Measurements from ENCODE around the gene KNDC1.

Gene KNDC1

DNA sequence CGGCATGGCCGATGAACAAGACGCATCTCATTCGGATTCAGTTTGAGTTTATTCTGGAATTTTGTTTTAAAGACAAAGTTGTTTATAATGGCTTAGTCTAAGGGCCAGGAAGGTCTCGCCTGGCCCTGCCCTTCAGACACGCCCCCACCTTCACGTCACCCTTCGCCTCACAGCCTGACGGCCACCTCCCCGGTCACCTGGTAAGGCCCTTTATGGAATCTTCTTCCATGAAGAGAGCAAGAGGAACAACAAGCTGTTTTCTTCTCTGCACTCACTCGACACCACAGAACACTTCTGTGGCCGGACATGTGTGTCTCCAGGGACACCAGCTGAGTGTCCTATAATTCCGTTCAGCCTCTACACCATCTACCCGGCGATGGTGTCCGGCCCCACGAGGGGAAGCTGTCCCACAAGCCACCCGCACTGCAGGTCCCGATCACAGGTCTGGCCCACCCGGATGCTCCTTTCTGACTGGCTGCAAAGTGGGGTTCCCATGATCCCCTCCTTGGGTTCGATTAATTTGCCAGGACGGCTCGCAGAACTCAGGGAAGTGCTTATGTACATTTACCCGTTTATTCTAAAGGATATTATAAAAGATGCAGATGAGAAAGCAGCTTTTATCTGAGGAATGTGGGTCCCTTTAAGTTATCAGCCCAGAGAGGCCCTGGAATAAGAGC, 17.4 kb upstream of the KNDC1 start:
- H3K4me3 ChIP-seq (ENCODE audit: low read length in 2 of 2), result no peak overlapping the region
- H2BK5ac ChIP-seq (ENCODE audit: low read length), result no peak overlapping the region
- peak overlapping the region; percentile 22 for H2BK15ac ChIP-seq (ENCODE audit: low read length)
- no peak overlapping the region for H3K14ac ChIP-seq (ENCODE audit: low read length)
- H3K4me1 ChIP-seq (ENCODE audit: control insufficient read depth in 2 of 2, insufficient read depth in 1 of 2, low read depth in 1 of 2, low read length in 2 of 2), result peaks cover 8 to 24% of the 10 kb centered on the region in 2 donors
- H2AK5ac ChIP-seq (ENCODE audit: low read depth, low read length), result no peak overlapping the region
- H3K9ac ChIP-seq (ENCODE audit: low read depth, low read length, poor library complexity), result no peak overlapping the region
- no peaks in the 10 kb centered on the region for H3K79me1 ChIP-seq (ENCODE audit: low read depth, low read length)
- WGBS, 2 donors (ENCODE audit: extremely low coverage in 2 of 2, insufficient read length in 2 of 2, insufficient replicate concordance in 1 of 2), result no CpG with 5 or more reads among the region's 24 CpGs
- H3K23ac ChIP-seq (ENCODE audit: low read depth, low read length, poor library complexity), result no peak overlapping the region
- peaks cover 0 to 15% (median 0%) of the 10 kb centered on the region in 3 experiments for H3K27me3 ChIP-seq (ENCODE audit: control insufficient read depth in 3 of 3, insufficient read depth in 3 of 3, low read depth in 1 of 3, low read length in 3 of 3)
- no peak overlapping the region for H2BK120ac ChIP-seq (ENCODE audit: low read depth, low read length)
- no peak overlapping the region for H3K4me2 ChIP-seq (ENCODE audit: insufficient read depth, low read length, poor library complexity, severe bottlenecking)
- H3K36me3 ChIP-seq (replicated peaks in 1 of 2; ENCODE audit: control insufficient read depth in 2 of 2, insufficient read depth in 2 of 2, low read length in 2 of 2), result no peaks in the 10 kb centered on the region
- no peak overlapping the region for H4K91ac ChIP-seq (ENCODE audit: low read depth, low read length, poor library complexity)
- H2AFZ ChIP-seq (ENCODE audit: low read length), result no peak overlapping the region
- H3K18ac ChIP-seq (ENCODE audit: low read length), result no peak overlapping the region
- H3K27ac ChIP-seq (replicated peaks; ENCODE audit: low read length), result no peak overlapping the region
- H4K8ac ChIP-seq (ENCODE audit: low read depth, low read length), result no peak overlapping the region
- peaks cover 0 to 2% of the 10 kb centered on the region in 2 donors for H3K9me3 ChIP-seq (replicated peaks in 1 of 2; ENCODE audit: control insufficient read depth in 2 of 2, insufficient read depth in 1 of 2, low read depth in 1 of 2, low read length in 2 of 2)
- no peak overlapping the region for H3K4ac ChIP-seq (ENCODE audit: low read length)
- H2BK12ac ChIP-seq (ENCODE audit: low read length), result no peak overlapping the region
- DNase-seq (ENCODE audit: low spot score), result no peak

DNA sequence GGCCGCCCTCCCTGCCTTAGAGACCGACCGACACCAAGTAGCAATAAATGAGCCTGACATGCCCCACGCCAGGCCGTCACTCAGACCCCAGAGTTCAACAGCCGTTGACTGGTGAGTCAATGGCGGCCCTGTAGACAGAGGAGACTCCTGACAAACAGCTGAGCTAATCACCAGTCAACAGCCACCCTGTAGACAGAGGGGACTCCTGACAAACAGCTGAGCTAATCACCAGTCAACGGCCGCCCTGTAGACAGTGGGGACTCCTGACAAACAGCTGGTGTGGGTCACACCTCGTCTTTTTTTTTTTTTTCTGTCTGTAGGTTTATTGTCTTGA, 16.9 kb upstream of the KNDC1 start:
- Histone ChIP-seq H4K8ac (ENCODE audit: low read depth, low read length) (no peak overlapping the region), H2AK5ac (ENCODE audit: low read depth, low read length) (no peak overlapping the region), H3K14ac (ENCODE audit: low read length) (no peak overlapping the region), H4K91ac (ENCODE audit: low read depth, low read length, poor library complexity) (no peak overlapping the region), H3K4ac (ENCODE audit: low read length) (no peak overlapping the region), H3K27ac (replicated peaks; ENCODE audit: low read length) (no peak overlapping the region), H3K36me3 (replicated peaks in 1 of 2; ENCODE audit: control insufficient read depth in 2 of 2, insufficient read depth in 2 of 2, low read length in 2 of 2) (no peaks in the 10 kb centered on the region), H3K9ac (ENCODE audit: low read depth, low read length, poor library complexity) (no peak overlapping the region), H3K4me3 (ENCODE audit: low read length in 2 of 2) (no peak overlapping the region), H2BK120ac (ENCODE audit: low read depth, low read length) (no peak overlapping the region), H3K4me2 (ENCODE audit: insufficient read depth, low read length, poor library complexity, severe bottlenecking) (no peak overlapping the region), H2BK5ac (ENCODE audit: low read length) (no peak overlapping the region), H2AFZ (ENCODE audit: low read length) (no peak overlapping the region), H2BK15ac (ENCODE audit: low read length) (no peak overlapping the region), H3K4me1 (ENCODE audit: control insufficient read depth in 2 of 2, insufficient read depth in 1 of 2, low read depth in 1 of 2, low read length in 2 of 2) (peaks cover 8 to 24% of the 10 kb centered on the region in 2 donors), H2BK12ac (ENCODE audit: low read length) (no peak overlapping the region), H3K18ac (ENCODE audit: low read length) (no peak overlapping the region), H3K79me1 (ENCODE audit: low read depth, low read length) (no peaks in the 10 kb centered on the region), H3K9me3 (replicated peaks in 1 of 2; ENCODE audit: control insufficient read depth in 2 of 2, insufficient read depth in 1 of 2, low read depth in 1 of 2, low read length in 2 of 2) (peaks cover 0 to 6% of the 10 kb centered on the region in 2 donors), H3K27me3 (ENCODE audit: control insufficient read depth in 3 of 3, insufficient read depth in 3 of 3, low read depth in 1 of 3, low read length in 3 of 3) (peaks cover 0 to 15% (median 0%) of the 10 kb centered on the region in 3 experiments), H3K23ac (ENCODE audit: low read depth, low read length, poor library complexity) (no peak overlapping the region)
- DNase-seq (ENCODE audit: low spot score), result no peak
- WGBS, 2 donors (ENCODE audit: extremely low coverage in 2 of 2, insufficient read length in 2 of 2, insufficient replicate concordance in 1 of 2), result no CpG with 5 or more reads among the region's 10 CpGs

- H2BK5ac ChIP-seq (ENCODE audit: low read length), result no peak overlapping the region
- H3K4ac ChIP-seq (ENCODE audit: low read length), result no peak overlapping the region
- H3K79me1 ChIP-seq (ENCODE audit: low read depth, low read length), result no peaks in the 10 kb centered on the region
- H3K14ac ChIP-seq (ENCODE audit: low read length), result no peak overlapping the region
- H3K27ac ChIP-seq (replicated peaks; ENCODE audit: low read length), result no peak overlapping the region
- H4K91ac ChIP-seq (ENCODE audit: low read depth, low read length, poor library complexity), result no peak overlapping the region
- no peak overlapping the region for H3K18ac ChIP-seq (ENCODE audit: low read length)
- H3K4me2 ChIP-seq (ENCODE audit: insufficient read depth, low read length, poor library complexity, severe bottlenecking), result no peak overlapping the region
- no peak overlapping the region for H2AFZ ChIP-seq (ENCODE audit: low read length)
- H3K9me3 ChIP-seq (replicated peaks in 1 of 2; ENCODE audit: control insufficient read depth in 2 of 2, insufficient read depth in 1 of 2, low read depth in 1 of 2, low read length in 2 of 2), result peaks cover 0 to 10% of the 10 kb centered on the region in 2 donors
- no peak overlapping the region for H2BK15ac ChIP-seq (ENCODE audit: low read length)
- peaks cover 8 to 24% of the 10 kb centered on the region in 2 donors for H3K4me1 ChIP-seq (ENCODE audit: control insufficient read depth in 2 of 2, insufficient read depth in 1 of 2, low read depth in 1 of 2, low read length in 2 of 2)
- H4K8ac ChIP-seq (ENCODE audit: low read depth, low read length), result no peak overlapping the region
- no CpG with 5 or more reads among the region's 9 CpGs for WGBS, 2 donors (ENCODE audit: extremely low coverage in 2 of 2, insufficient read length in 2 of 2, insufficient replicate concordance in 1 of 2)
- H2BK12ac ChIP-seq (ENCODE audit: low read length), result no peak overlapping the region
- no peak overlapping the region for H2BK120ac ChIP-seq (ENCODE audit: low read depth, low read length)
- H3K36me3 ChIP-seq (replicated peaks in 1 of 2; ENCODE audit: control insufficient read depth in 2 of 2, insufficient read depth in 2 of 2, low read length in 2 of 2), result no peaks in the 10 kb centered on the region
- peaks cover 0 to 15% (median 0%) of the 10 kb centered on the region in 3 experiments for H3K27me3 ChIP-seq (ENCODE audit: control insufficient read depth in 3 of 3, insufficient read depth in 3 of 3, low read depth in 1 of 3, low read length in 3 of 3)
- no peak overlapping the region for H3K23ac ChIP-seq (ENCODE audit: low read depth, low read length, poor library complexity)
- no peak overlapping the region for H3K9ac ChIP-seq (ENCODE audit: low read depth, low read length, poor library complexity)
- H3K4me3 ChIP-seq (ENCODE audit: low read length in 2 of 2), result no peak overlapping the region
- no peak for DNase-seq (ENCODE audit: low spot score)
- no peak overlapping the region for H2AK5ac ChIP-seq (ENCODE audit: low read depth, low read length)
Observed at GRCh38 chr10:133143546-133143945, 16.5 kb upstream of the KNDC1 start.

GRCh38 chr10:133144771-133145170, 15.2 kb upstream of the KNDC1 start:
- Histone ChIP-seq H3K4me2 (ENCODE audit: insufficient read depth, low read length, poor library complexity, severe bottlenecking) (no peak overlapping the region), H3K14ac (ENCODE audit: low read length) (no peak overlapping the region), H2AK5ac (ENCODE audit: low read depth, low read length) (no peak overlapping the region), H2BK120ac (ENCODE audit: low read depth, low read length) (no peak overlapping the region), H3K23ac (ENCODE audit: low read depth, low read length, poor library complexity) (no peak overlapping the region), H3K9me3 (replicated peaks in 1 of 2; ENCODE audit: control insufficient read depth in 2 of 2, insufficient read depth in 1 of 2, low read depth in 1 of 2, low read length in 2 of 2) (peaks cover 0 to 13% of the 10 kb centered on the region in 2 donors), H2BK12ac (ENCODE audit: low read length) (no peak overlapping the region), H3K4me3 (ENCODE audit: low read length in 2 of 2) (no peak overlapping the region), H3K4ac (ENCODE audit: low read length) (no peak overlapping the region), H3K9ac (ENCODE audit: low read depth, low read length, poor library complexity) (no peak overlapping the region), H3K4me1 (ENCODE audit: control insufficient read depth in 2 of 2, insufficient read depth in 1 of 2, low read depth in 1 of 2, low read length in 2 of 2) (peaks cover 4 to 24% of the 10 kb centered on the region in 2 donors), H3K27me3 (ENCODE audit: control insufficient read depth in 3 of 3, insufficient read depth in 3 of 3, low read depth in 1 of 3, low read length in 3 of 3) (peaks cover 0 to 15% (median 0%) of the 10 kb centered on the region in 3 experiments), H2BK15ac (ENCODE audit: low read length) (no peak overlapping the region), H3K36me3 (replicated peaks in 1 of 2; ENCODE audit: control insufficient read depth in 2 of 2, insufficient read depth in 2 of 2, low read length in 2 of 2) (no peaks in the 10 kb centered on the region), H2BK5ac (ENCODE audit: low read length) (no peak overlapping the region), H2AFZ (ENCODE audit: low read length) (peak overlapping the region; percentile 78), H3K79me1 (ENCODE audit: low read depth, low read length) (no peaks in the 10 kb centered on the region), H3K18ac (ENCODE audit: low read length) (no peak overlapping the region), H3K27ac (replicated peaks; ENCODE audit: low read length) (no peak overlapping the region), H4K91ac (ENCODE audit: low read depth, low read length, poor library complexity) (peak overlapping the region; percentile 34), H4K8ac (ENCODE audit: low read depth, low read length) (no peak overlapping the region)
- no peak for DNase-seq (ENCODE audit: low spot score)
- no CpG with 5 or more reads among the region's 7 CpGs for WGBS, 2 donors (ENCODE audit: extremely low coverage in 2 of 2, insufficient read length in 2 of 2, insufficient replicate concordance in 1 of 2)

Data from neuronal stem cell (in vitro differentiated cells).